HCT116 (cell line): ENCODE data around the gene HDDC3.

Experiments used
- CBX3 ChIP-seq: IDR thresholded peaks from 2 replicates; pipeline ENCODE4 v1.6.1; 2012; ENCODE audit warnings: low read depth
- EZH2 ChIP-seq: fragments of 200-600 bp; sonication (generic); IDR thresholded peaks from 2 replicates; pipeline ENCODE4 v1.6.1; 2017; ENCODE audit warnings: antibody characterized with exemption, mixed run types
- EZH2phosphoT487 ChIP-seq: fragments of 200-600 bp; IDR thresholded peaks from 2 replicates; pipeline ENCODE4 v1.6.1; 2018; ENCODE audit warnings: antibody characterized with exemption, borderline replicate concordance
- JUND ChIP-seq: IDR thresholded peaks from 2 replicates; pipeline ENCODE4 v1.6.1; 2012
- POLR2A ChIP-seq: IDR thresholded peaks from 2 replicates; pipeline ENCODE4 v1.7.0; 2011; ENCODE audit warnings: borderline replicate concordance; ENCODE audit not compliant: insufficient read depth, insufficient read length; ENCODE audit errors: extremely low read depth
- POLR2AphosphoS5 ChIP-seq: IDR thresholded peaks from 2 replicates; pipeline ENCODE4 v1.6.1; 2011; ENCODE audit warnings: mild to moderate bottlenecking, low read depth, low read length, moderate library complexity
- RAD21 ChIP-seq: IDR thresholded peaks from 2 replicates; pipeline ENCODE4 v1.6.1; 2012; ENCODE audit warnings: low read depth, mild to moderate bottlenecking
- SP1 ChIP-seq: IDR thresholded peaks from 2 replicates; pipeline ENCODE4 v1.6.1; 2012; ENCODE audit warnings: low read depth
- SRF ChIP-seq: IDR thresholded peaks from 2 replicates; pipeline ENCODE4 v1.6.1; 2012; ENCODE audit warnings: low read depth
- TCF7L2 ChIP-seq: IDR thresholded peaks from 2 replicates; pipeline ENCODE4 v1.7.0; 2011; ENCODE audit warnings: borderline replicate concordance, inconsistent platforms; ENCODE audit not compliant: insufficient read depth, insufficient read length; ENCODE audit errors: extremely low read depth
- YY1 ChIP-seq: IDR thresholded peaks from 2 replicates; pipeline ENCODE4 v1.6.1; 2011; ENCODE audit warnings: low read length, low read depth, moderate library complexity, mild to moderate bottlenecking; ENCODE audit not compliant: insufficient replicate concordance; ENCODE audit errors: extremely low read depth
- TF ChIP-seq, protein P1 (sequence below), 3 experiments: fragments of 200-600 bp in 1 of 3; sonication (generic) in 1 of 3; IDR thresholded peaks in 2 of 3; conservative IDR thresholded peaks in 1 of 3; 2 replicates each; pipeline ENCODE4 v1.5.1; 2012 to 2017; ENCODE audit warnings: low read depth in 2 of 3, low read length in 2 of 3, antibody characterized with exemption in 1 of 3, borderline replicate concordance in 1 of 3, control low read depth in 1 of 3, mild to moderate bottlenecking in 1 of 3, mixed read lengths in 1 of 3, mixed run types in 1 of 3, moderate library complexity in 1 of 3; ENCODE audit not compliant: insufficient read depth in 1 of 3
- TF ChIP-seq, protein P2 (sequence below): IDR thresholded peaks from 2 replicates; pipeline ENCODE4 v1.6.1; 2012; ENCODE audit warnings: low read depth

- TF ChIP-seq TCF7L2, result no peak
- TF ChIP-seq POLR2AphosphoS5, result no peak
- no peak for TF ChIP-seq POLR2A
- no peak for TF ChIP-seq SP1
- TF ChIP-seq YY1, result no peak
- TF ChIP-seq JUND, result no peak
- no peak for TF ChIP-seq EZH2
- TF ChIP-seq, protein P1, sequence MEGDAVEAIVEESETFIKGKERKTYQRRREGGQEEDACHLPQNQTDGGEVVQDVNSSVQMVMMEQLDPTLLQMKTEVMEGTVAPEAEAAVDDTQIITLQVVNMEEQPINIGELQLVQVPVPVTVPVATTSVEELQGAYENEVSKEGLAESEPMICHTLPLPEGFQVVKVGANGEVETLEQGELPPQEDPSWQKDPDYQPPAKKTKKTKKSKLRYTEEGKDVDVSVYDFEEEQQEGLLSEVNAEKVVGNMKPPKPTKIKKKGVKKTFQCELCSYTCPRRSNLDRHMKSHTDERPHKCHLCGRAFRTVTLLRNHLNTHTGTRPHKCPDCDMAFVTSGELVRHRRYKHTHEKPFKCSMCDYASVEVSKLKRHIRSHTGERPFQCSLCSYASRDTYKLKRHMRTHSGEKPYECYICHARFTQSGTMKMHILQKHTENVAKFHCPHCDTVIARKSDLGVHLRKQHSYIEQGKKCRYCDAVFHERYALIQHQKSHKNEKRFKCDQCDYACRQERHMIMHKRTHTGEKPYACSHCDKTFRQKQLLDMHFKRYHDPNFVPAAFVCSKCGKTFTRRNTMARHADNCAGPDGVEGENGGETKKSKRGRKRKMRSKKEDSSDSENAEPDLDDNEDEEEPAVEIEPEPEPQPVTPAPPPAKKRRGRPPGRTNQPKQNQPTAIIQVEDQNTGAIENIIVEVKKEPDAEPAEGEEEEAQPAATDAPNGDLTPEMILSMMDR (IDR thresholded peaks at IDR 0.05 in 2 of 3, conservative IDR thresholded peaks at IDR 0.05 in 1 of 3; ENCODE audit: borderline replicate concordance in 1 of 3, insufficient read depth in 1 of 3, low read depth in 2 of 3, low read length in 2 of 3), result no peak
- TF ChIP-seq EZH2phosphoT487, result no peak
- TF ChIP-seq RAD21, result no peak
- TF ChIP-seq, protein P2, sequence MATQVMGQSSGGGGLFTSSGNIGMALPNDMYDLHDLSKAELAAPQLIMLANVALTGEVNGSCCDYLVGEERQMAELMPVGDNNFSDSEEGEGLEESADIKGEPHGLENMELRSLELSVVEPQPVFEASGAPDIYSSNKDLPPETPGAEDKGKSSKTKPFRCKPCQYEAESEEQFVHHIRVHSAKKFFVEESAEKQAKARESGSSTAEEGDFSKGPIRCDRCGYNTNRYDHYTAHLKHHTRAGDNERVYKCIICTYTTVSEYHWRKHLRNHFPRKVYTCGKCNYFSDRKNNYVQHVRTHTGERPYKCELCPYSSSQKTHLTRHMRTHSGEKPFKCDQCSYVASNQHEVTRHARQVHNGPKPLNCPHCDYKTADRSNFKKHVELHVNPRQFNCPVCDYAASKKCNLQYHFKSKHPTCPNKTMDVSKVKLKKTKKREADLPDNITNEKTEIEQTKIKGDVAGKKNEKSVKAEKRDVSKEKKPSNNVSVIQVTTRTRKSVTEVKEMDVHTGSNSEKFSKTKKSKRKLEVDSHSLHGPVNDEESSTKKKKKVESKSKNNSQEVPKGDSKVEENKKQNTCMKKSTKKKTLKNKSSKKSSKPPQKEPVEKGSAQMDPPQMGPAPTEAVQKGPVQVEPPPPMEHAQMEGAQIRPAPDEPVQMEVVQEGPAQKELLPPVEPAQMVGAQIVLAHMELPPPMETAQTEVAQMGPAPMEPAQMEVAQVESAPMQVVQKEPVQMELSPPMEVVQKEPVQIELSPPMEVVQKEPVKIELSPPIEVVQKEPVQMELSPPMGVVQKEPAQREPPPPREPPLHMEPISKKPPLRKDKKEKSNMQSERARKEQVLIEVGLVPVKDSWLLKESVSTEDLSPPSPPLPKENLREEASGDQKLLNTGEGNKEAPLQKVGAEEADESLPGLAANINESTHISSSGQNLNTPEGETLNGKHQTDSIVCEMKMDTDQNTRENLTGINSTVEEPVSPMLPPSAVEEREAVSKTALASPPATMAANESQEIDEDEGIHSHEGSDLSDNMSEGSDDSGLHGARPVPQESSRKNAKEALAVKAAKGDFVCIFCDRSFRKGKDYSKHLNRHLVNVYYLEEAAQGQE, result no peak
- TF ChIP-seq SRF, result no peak
- no peak for TF ChIP-seq CBX3
Observed at GRCh38 chr15:90881181-90881977, 51.0 kb downstream of the HDDC3 start.
